Adipocyte (in vitro differentiated cells): Measurements from ENCODE around the gene NEDD4L.

Experiments used
- DNase-seq: peaks from one replicate; pipeline ENCODE4 v3.0.0-alpha.2; 2015; ENCODE audit warnings: low read depth
- H3K27me3 ChIP-seq: replicated peaks from 2 replicates; pipeline ENCODE4 v1.7.0; 2013; ENCODE audit warnings: mild to moderate bottlenecking, low read length, moderate library complexity; ENCODE audit not compliant: control insufficient read depth, insufficient read depth
- H3K36me3 ChIP-seq: 2 replicates; pipeline ENCODE4 v1.7.0; 2013; ENCODE audit warnings: low read length, mild to moderate bottlenecking, moderate library complexity; ENCODE audit not compliant: control insufficient read depth, insufficient read depth, severe bottlenecking
- H3K4me1 ChIP-seq: 2 replicates; pipeline ENCODE4 v1.7.0; 2013; ENCODE audit warnings: mild to moderate bottlenecking, low read length, moderate library complexity; ENCODE audit not compliant: control insufficient read depth, insufficient read depth
- H3K4me3 ChIP-seq: 2 replicates; pipeline ENCODE4 v1.7.0; 2013; ENCODE audit warnings: mild to moderate bottlenecking, low read length, moderate library complexity
- H3K9ac ChIP-seq: 2 replicates; pipeline ENCODE4 v1.7.0; 2013; ENCODE audit warnings: mild to moderate bottlenecking, low read length, moderate library complexity
- H3K9me3 ChIP-seq: 2 replicates; pipeline ENCODE4 v1.7.0; 2013; ENCODE audit warnings: mild to moderate bottlenecking, low read length, moderate library complexity; ENCODE audit not compliant: control insufficient read depth

The NEDD4L gene

DNA sequence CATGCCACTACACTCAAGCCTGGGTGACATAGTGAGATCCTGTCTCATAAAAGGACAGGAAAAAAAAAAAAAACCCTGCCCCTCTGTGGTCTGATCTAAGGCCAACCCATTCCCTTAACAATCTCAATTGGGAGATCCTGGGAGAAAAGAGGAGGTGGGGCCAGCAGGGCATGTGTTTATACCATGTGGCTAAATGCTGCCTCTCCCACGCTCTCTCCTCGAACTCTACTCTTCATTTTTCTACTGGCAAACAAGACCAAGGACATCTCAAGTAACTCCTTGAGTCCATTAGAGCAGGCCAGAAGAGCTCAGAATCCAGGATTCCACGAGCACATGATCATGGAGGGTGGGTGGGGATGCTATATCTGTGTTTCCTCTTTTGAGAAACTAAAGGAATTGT lies 16.7 kb upstream of the NEDD4L start:
- Histone ChIP-seq H3K36me3 (no peaks in the 10 kb centered on the region), H3K27me3 (peaks cover 38% of the 10 kb centered on the region), H3K9me3 (no peaks in the 10 kb centered on the region), H3K4me1 (no peaks in the 10 kb centered on the region), H3K4me3 (no peak overlapping the region), H3K9ac (no peak overlapping the region)
- no peak for DNase-seq

DNA sequence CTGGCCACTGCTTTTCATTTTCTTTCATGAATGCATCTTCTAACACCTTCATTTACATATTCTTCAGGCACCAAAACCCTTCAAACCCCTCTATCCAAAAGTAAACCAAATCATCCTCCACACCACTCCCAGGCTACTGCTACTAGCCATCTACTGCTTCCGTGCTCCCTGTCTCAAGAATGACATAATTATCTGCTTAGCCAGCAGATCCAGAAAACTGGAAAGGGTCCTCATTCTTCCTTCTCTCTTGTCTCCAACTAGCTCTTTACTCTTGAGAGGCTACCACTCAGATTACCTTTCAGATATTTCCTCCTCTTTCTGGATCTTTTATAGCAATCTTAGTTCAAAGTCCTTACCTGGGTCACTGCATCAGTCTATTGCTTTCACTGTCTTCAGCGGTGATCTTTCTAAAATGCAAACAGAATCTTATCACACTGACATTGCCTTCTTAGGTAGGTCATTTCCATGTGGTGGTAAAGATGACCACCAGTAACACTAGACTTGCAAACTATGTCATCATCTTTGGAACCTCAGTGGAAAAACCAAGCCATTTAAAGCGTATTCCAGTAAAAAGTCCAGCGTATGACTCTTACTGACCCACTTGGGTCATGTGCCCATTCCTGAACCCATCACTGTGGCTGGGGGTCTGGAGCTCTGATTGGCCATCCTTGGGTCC lies 15.8 kb upstream of the NEDD4L start:
- no peak overlapping the region for H3K4me3 ChIP-seq
- no peaks in the 10 kb centered on the region for H3K9me3 ChIP-seq
- H3K36me3 ChIP-seq: no peaks in the 10 kb centered on the region
- H3K27me3 ChIP-seq: peaks cover 41% of the 10 kb centered on the region
- no peak for DNase-seq
- H3K9ac ChIP-seq: no peak overlapping the region
- H3K4me1 ChIP-seq: no peaks in the 10 kb centered on the region

DNA sequence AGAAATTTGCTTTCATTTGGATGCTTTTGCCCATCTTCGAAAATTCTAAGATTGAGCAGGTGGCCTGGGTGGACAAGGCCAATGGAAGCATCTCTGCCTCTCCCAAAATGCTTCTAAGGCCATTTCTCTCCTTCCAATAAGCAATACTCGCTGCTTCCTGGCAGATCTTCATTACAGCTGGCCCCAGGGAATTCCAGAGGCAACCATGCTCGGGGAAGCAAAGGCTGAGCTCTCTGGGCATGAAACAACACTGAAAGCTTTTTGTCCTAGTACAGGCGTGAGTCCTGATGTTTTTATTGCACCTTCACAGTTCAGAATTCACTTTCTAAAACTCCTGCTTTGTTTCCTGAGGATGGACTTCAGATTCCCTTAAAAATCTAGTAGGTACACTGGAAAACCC lies 11.8 kb upstream of the NEDD4L start:
- peaks cover 38% of the 10 kb centered on the region for H3K27me3 ChIP-seq
- no peaks in the 10 kb centered on the region for H3K36me3 ChIP-seq
- H3K9me3 ChIP-seq: no peaks in the 10 kb centered on the region
- no peaks in the 10 kb centered on the region for H3K4me1 ChIP-seq
- no peak for DNase-seq
- no peak overlapping the region for H3K4me3 ChIP-seq
- no peak overlapping the region for H3K9ac ChIP-seq

- no peaks in the 10 kb centered on the region for H3K4me1 ChIP-seq
- H3K4me3 ChIP-seq: no peak overlapping the region
- no peak for DNase-seq
- H3K9me3 ChIP-seq: no peaks in the 10 kb centered on the region
- H3K27me3 ChIP-seq: peaks cover 33% of the 10 kb centered on the region
- H3K9ac ChIP-seq: no peak overlapping the region
- no peaks in the 10 kb centered on the region for H3K36me3 ChIP-seq
Observed at GRCh38 chr18:58033216-58033615, 10.8 kb upstream of the NEDD4L start.

DNA sequence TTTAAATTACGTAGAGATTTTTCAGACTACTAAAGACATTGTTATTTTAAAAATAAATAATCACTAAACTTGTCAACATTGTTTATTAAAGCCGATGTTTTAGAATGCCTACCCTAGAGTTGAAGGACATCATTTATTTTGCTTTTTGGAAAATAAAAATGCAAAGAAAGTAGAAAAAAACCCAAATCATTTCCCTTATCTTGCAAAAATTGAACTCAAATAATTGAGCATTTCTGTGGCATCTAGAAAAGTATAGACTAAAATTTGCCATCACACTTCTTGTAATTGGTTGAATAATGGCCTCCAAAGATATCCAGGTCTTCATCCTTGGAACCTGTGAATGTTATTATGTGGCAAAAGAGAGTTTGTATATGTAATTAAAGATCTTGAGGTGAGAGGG lies 9.7 kb upstream of the NEDD4L start:
- no peak for DNase-seq
- Histone ChIP-seq H3K27me3 (peaks cover 22% of the 10 kb centered on the region), H3K4me3 (no peak overlapping the region), H3K36me3 (no peaks in the 10 kb centered on the region), H3K9me3 (no peaks in the 10 kb centered on the region), H3K9ac (no peak overlapping the region), H3K4me1 (no peaks in the 10 kb centered on the region)

DNA sequence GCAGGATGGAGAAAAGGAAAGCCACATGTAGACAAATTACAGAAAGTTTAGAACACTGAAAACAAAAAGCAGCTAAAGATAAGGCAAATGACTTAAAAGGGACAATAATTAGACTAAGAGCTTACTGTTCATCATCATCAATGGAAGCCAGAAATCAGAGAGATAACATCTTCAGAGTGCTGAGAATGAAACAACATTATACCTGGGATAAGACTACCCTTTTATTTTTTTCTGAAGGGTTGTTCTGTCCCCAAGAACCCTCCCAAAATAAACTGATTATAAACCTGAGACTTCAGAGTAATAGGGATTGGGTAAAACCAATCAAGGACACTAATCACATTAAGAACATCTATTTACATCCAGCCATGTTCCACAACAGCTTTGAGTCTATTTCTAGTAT lies 6.9 kb upstream of the NEDD4L start:
- no peaks in the 10 kb centered on the region for H3K4me1 ChIP-seq
- H3K27me3 ChIP-seq: peaks cover 5% of the 10 kb centered on the region
- no peak overlapping the region for H3K9ac ChIP-seq
- DNase-seq: no peak
- H3K36me3 ChIP-seq: no peaks in the 10 kb centered on the region
- H3K9me3 ChIP-seq: no peaks in the 10 kb centered on the region
- H3K4me3 ChIP-seq: no peak overlapping the region

- H3K4me1 ChIP-seq: peaks cover under 1% of the 10 kb centered on the region
- no peak for DNase-seq
- no peaks in the 10 kb centered on the region for H3K27me3 ChIP-seq
- no peaks in the 10 kb centered on the region for H3K9me3 ChIP-seq
- no peak overlapping the region for H3K4me3 ChIP-seq
- H3K9ac ChIP-seq: no peak overlapping the region
- H3K36me3 ChIP-seq: no peaks in the 10 kb centered on the region
Observed at GRCh38 chr18:58038063-58038462, 6.0 kb upstream of the NEDD4L start.

DNA sequence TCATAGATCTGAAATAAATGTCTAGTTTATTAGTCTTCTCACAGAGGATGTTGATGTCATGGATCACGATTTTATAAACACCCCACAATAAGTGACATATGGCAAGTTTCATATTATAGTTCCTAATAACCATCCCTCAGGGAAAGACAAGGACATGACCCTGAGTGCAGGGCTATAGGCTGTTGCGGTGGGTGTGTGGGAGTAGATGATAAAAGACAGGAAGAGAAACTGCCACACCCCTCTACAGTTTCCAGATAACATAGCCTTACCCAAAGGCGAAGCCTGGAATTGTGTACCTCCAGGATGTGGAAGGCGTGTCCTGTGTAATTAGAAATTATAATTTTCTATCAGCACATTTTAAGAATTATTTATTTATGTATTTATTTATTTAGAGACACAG lies 2.4 kb upstream of the NEDD4L start:
- Histone ChIP-seq H3K27me3 (no peaks in the 10 kb centered on the region), H3K36me3 (no peaks in the 10 kb centered on the region), H3K9ac (no peak overlapping the region), H3K4me1 (peaks cover 16% of the 10 kb centered on the region), H3K4me3 (no peak overlapping the region), H3K9me3 (no peaks in the 10 kb centered on the region)
- DNase-seq: no peak

- Histone ChIP-seq H3K27me3 (no peaks in the 10 kb centered on the region), H3K36me3 (no peaks in the 10 kb centered on the region), H3K4me1 (peaks cover 29% of the 10 kb centered on the region), H3K4me3 (peak overlapping the region; percentile 83), H3K9me3 (no peaks in the 10 kb centered on the region), H3K9ac (peak overlapping the region; percentile 81)
- peak; percentile 38 for DNase-seq
Observed at GRCh38 chr18:58042826-58043490, 1.1 kb upstream of the NEDD4L start.

- Histone ChIP-seq H3K4me3 (peak overlapping the region; percentile 83), H3K9me3 (no peaks in the 10 kb centered on the region), H3K27me3 (no peaks in the 10 kb centered on the region), H3K36me3 (no peaks in the 10 kb centered on the region), H3K4me1 (peaks cover 31% of the 10 kb centered on the region), H3K9ac (peak overlapping the region; percentile 63)
- DNase-seq: peak; percentile 83
Observed at GRCh38 chr18:58044370-58045241, 580 bp downstream of the NEDD4L start.
